HG03280 (cell line): ENCODE results near the gene HTR4.
"Not testable (repeated sequence)": the region's sequence is repeated elsewhere in the genome, so short reads cannot be mapped to it uniquely, and the experiment has no call there.

ENCODE experiments used
- ATAC-seq: cut with Tn5 transposase; IDR thresholded peaks from one replicate; pipeline ENCODE4 v1.9.1; 2021; ENCODE audit warnings: mild to moderate bottlenecking, moderate library complexity; ENCODE audit not compliant: unreplicated experiment

Gene HTR4

DNA sequence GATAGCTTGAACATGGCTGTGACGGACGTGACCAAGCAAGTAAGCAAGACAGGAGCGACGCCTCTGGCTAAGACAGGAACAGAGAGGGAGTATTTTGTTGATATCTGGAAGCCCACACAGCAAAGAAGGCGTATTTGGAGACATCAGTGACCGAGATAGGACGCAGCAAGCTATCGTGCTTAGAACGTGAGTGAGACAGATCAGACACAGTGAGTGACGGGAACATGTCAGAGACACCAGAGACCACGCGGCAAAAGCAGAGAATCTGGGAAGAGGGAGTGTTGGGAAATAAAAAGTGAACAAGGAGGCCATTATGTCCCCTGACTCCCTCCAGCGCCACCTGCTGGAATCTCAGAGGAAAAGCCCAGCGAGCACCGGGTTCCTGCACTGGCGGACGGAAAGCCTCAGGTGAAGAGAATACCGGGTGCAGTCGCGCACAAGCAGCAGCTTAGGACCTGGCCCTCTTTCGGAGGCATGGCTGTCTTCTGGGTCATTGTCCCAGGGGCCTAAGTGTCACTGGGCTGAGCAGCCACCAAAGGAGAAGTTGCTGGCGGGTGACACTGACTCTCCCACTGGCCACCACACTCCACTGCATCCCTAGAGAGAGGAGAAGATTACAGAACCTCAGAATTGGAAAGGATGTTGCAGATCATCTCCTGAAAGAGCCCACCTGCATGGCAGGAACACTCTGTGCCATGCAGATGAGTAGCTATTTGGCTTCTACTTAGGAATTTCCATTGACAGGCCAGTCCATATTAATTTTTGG lies 171.4 kb downstream of the HTR4 start:
- ATAC-seq = peak; percentile 92

DNA sequence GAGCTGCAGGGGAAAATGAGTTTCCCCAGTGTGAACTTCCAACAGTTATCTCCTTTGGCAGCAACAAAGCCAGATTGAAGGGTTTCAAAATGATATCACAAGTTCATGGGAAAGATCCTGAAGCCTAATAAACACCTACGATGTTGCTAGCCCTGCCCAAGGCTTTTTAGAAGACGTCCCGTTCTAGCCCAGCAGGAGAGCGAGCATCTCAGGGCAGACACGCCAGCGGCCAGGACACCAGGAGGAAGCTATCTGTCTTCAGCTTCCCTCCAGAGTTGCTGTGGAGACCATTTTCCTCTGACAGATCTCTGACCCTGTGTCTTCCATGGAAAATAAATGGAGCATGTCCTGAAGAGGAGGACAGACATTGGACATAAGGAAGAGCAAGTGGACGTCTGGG lies 172.1 kb downstream of the HTR4 start:
- no peak for ATAC-seq

DNA sequence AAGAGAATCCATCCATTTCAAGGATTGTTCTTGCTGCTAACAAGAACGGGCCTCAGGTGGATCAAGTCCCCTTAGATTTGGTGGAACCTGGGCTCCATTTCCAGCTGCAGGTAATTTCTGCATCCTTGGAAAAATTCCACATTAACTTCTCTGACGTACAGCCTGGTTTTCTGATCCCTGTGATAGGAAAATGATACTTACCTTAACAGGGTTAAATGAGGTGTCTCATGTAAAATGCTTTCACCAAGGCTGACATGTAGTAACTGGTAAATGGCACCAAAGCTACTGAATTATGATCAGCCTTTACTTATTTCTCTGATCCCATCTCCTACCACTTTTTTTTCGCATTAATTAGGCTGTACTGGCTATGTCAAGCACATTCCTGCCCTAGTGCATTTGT lies 176.9 kb downstream of the HTR4 start:
- no peak for ATAC-seq

DNA sequence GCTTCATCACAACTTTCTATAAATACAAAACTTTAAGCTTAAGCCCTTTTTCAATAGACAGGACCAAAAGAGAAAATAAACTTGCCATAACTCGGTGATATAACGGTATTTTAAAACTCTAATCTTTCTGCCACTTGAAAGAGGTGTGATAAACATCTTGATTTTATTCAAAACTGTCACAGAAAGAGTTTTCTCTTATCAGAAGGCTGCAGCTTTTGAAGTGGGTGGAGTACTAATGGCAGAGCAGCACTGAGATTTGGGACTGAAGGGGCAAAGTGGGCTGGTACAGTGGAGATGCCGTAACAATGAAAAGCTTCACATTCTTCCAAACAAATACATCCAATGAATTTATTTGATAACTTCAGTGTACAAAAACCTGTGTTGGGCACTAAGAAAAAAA lies 178.0 kb downstream of the HTR4 start:
- no peak for ATAC-seq

DNA sequence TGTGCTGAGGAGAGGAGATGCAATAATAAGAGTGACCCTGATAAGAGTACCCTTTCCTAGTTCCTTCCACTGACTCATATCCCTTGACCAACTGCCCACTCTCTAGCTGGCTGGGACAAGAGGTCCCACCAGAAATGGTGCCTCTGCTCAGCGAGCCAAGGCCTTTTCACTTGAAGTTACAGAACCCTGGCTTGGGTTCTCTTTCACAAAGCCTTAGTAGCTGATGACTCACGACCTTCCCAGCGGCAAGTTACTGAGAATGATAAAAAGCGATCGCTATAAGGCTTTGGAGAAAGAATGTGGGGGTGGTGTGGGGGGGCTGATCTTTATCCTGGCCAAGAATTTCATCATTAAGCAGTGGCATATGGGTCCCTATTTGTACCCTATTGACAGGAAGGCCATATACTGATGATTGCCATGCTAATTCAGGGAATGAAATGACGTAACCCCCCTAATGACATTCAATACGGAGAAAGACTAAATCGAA lies 180.3 kb downstream of the HTR4 start:
- no peak for ATAC-seq

DNA sequence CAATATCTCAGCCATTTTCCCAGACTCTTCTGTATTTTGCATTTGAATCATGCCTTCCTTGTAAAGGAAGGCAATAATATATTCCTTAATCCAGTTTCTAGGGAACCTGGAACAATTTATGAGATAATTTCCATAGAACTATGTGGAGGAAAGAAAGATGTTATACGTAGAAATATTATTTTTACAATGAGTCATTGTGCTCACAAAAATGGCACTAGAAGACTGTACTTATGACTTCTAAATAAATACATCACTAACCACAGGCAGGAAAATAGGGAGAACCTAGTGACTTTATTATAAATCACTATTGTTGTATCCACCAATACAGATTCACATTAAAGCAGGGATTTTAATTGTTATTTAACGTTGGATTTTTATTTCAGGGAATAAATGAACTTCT lies 182.9 kb downstream of the HTR4 start:
- ATAC-seq = no peak

DNA sequence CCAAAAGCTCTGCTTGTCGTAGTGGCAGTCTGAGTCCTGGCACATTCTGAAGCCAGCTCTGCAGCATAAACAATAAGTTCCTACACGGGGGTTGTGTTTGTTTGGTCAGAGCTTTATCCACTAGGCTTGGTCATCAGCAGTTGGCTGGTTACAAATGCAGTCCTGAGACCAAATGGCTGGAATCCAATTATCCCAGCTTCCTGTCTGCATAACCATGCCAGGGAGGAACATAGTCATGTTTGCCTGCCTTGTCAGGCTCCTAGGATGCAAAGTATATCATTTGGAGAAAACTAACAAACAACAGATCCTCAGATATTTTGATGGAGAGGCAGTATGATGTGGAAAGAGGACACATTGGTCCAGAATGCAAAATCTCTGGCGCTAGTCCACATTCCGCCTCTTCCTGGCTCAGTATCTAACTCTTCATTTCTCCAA lies 184.8 kb downstream of the HTR4 start:
- no peak for ATAC-seq

DNA sequence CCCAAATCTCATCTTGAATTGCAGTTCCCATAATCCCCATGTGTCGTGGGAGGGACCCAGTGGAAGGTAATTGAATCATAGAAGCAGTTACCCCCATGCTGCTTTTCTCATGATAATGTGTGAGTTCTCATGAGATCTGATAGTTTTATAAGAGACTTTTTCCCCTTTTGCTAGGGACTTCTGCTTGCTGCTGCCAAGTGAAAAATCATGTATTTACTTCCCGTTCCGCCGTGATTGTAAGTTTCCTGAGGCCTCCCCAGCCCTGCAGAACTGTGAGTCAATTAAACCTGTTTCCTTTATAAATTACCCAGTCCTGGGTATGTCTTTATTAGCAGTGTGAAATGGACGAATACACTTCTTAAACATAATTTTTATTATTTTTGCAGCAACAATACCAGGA lies 185.6 kb downstream of the HTR4 start:
- ATAC-seq = not testable (repeated sequence)

DNA sequence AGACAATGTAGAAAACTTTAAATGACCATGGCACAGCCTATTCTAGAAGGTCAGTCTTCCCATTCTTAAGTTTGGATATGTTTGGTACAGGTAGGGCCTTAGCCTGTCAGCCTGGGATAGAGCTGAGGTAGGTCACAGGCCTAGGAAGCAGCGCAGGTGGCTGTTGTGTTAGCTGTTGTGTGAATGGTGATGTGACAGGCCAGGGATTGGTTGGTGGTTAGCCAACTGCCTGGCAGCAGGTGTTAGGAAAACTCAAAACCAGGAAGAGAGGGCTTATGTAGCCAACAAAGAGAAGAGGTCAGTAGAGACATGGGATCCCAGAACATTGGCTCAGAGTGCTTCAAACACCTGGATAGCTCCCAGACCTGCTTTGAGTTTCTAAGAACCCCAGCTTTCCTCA lies 186.4 kb downstream of the HTR4 start:
- ATAC-seq = no peak

DNA sequence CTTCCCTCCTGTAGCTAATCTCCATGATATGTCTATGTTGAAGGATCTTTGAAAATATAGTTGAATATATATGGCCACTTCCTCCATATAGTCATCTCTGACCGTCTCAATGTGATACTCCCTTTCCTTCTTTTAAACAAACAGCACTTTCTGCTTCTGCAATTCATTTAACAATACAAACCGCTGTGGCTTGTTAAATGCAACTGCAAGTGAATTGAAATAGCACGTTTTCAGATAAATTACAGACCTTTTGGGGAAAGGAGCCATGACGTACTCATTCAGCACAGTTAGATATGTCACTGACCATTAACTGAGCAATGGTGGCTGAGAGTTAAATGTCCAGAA lies 188.1 kb downstream of the HTR4 start:
- ATAC-seq = no peak

DNA sequence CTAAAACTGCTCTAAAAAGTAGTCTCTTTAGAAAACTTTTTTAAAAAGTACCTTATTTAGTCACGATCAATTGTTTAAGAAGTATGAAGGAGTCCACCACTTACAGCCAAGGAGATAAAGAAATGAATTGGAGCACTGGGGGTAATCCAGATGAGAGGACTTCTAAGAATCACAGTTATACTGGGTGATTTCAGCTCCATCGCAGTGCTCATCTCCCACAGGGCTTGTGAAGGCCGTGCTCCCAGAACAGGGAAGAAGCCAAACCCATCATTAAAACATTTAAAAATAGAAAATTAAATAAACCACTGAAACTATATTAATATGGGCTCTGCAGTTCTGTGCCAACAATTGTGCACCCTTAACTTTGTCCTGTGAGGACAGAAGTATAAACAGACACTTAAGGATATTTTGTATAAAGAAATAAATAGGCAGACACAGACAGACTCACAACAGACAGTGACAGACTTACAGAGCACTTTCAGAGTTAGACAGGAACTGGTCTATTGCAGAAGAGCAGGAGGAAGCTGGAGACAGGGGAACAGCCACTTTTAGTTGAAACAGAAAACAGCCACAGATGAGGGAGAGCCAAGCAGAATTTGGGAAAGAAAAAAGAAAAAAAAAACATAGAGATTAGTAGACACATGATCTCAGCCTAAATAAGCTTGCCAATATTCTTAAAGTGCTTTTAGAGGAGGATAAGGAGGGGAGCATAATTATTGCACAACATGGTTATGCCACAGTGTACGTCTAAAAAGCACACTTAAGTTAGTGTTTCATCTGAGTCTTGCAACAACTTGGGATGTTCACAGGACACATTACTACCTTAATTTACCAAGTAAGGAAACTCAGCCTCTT lies 188.7 kb downstream of the HTR4 start:
- no peak for ATAC-seq

DNA sequence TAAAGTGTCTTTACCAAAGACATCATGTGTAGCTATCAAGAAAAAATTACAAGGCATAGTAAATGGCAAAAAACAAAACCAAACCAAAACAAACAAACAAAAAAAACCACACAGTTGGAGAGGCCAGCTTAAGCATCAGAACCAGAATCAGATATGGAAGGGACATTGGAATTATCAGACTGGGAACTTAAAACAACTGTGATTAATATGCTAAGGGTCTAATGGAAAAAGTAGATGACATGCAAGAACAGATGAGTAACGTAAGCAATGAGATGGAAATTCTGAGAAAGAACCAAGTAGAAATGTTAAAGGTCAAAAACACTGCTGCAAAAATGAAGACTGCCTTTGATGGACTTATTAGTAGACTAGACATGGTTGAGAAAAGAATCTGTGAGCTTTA lies 194.7 kb downstream of the HTR4 start:
- no peak for ATAC-seq

DNA sequence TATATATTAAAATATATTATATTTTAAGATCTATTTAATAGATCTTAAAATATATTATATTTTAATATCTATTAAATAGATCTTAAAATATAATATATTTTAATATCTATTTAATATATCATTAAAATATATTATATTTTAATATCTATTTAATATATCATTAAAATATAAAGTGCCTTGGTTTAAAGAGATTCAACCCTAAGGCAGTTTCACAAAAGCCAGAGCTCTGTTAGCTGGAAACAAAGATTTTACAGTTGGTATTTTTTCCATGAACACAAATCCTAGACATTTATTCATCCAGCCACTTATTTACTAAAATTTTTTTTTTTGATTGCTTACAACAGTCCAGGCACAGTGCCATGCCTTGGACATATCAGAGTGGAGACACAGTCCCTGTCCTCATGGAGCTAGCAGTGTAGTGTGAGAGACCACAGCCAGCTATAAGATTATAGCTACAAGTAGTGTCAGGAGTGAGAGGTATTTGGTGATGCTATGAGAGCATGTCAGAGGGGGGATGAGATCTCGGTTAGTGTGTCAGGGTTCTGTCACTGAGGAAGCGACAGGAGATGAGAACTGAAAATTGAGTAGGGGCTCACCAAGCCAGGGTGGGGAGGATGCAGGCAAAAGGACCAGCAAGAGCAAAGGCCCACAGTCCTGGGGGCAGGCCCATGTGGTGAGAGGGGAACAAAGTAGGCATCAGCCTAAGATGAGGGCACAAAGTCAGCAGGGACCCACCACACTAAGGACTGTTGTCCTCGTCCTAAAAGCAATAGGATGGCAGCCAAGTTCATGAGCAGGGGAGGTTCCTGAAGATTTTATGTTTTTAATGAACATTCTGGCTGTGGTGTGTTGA lies 196.1 kb downstream of the HTR4 start:
- ATAC-seq = no peak

DNA sequence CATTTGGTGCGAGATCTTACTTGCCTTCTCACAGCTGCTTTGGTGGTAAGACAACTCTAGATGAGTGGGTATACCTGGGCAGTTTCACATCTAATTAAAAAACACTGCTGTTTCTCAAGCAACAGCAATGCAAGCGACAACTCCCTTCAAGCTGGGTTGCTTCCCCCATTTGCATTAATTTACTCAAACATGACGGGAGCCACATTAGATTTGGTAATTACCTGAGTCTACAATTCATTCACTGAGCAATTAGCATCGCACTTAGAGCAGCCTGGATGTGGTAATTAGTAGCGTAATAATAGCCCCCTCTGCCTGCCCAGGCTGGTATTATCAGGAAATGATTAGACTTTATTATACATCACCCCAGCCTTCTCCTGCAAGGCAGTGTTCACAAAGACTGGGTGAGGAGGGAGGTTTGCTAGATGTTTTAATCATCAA lies 197.1 kb downstream of the HTR4 start:
- peak; percentile 62 for ATAC-seq

DNA sequence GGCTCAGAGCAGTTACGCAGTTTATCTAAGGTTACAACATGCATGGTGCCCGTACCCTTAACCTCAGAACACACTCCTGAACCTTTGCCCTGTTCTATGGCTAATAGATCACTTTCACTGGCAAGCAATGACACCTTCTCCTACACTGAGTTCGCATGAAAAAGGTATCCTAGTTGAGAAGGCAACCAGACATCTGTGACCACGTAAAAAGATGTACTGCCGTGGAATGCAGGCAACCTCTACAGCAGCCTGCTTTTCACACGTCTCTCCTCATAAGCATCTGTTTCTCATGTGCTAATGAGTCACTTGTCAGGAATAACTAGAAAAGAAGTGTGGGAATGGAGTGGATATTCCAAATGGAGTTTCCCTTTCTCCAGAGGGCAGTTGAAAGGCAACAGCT lies 199.1 kb downstream of the HTR4 start:
- no peak for ATAC-seq

DNA sequence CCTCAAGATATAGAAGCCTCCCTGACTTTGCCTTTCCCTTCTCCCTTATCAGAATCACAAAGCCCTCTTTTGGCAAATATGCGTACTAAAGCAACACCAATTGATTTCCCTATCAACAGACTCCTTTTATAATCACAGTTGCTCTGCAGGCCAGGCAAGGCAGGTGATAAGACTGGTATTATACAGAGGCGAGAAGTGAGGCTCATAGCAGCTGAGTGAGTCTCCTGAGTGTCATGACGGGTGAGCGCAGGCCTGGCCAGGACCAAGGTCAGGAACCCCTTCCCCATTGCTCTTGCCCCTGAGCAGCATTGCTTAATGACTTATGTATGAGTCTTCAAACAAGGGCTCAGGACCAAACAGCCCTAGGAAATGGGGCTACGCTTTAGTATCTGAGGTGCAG lies 199.8 kb downstream of the HTR4 start:
- ATAC-seq = no peak

DNA sequence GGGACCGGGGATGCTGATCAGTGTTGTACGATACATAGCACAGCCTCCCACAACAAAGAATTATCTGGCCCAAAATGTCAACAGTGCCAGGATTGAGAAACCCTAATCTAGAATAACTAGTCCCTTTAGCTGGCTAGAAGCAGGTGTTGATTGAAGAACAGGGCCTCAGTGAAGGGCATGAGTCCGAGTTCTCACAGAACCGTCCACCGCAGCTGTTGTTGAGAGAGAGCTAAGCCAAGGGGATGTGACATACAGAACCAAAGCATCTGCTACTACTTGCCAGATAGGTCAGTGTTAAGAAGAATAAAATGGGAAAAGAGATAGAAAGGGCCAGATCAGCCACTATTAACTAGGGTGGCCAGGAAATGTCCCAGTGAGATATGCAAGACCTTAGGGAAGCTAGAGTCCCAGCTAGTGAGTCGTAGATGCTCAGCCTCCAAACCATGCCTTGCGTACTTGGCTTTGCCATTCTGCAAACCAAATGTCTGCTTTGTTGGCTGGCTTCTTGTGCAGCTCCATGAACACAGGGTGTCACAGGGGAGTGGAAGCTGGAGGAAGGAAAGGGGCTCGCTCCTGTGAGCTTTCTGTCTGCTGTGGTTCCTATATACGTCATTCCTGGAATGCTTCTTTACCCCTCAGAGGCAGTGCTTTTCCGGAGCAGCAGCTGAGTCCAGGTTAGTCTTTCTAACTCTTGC lies 201.7 kb downstream of the HTR4 start:
- no peak for ATAC-seq

DNA sequence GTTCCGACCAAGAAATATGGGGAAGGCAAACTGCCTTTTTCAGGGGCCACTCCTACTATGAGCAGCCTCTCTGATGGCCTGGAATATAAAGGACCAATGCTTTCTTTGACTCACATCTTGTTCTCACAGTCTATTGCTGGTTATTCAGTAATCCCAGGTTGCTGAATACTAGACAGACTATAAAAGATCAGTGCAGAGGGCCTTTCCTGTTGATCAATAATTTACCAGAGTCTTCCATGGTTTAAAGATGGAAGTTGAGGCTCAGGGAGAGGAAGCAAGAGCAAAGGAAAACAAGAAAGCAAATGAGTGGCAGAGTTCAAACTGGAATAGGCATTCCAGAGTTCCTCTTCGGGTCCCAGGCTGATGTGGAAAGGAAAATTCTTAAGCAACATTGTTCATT lies 207.7 kb downstream of the HTR4 start:
- no peak for ATAC-seq

DNA sequence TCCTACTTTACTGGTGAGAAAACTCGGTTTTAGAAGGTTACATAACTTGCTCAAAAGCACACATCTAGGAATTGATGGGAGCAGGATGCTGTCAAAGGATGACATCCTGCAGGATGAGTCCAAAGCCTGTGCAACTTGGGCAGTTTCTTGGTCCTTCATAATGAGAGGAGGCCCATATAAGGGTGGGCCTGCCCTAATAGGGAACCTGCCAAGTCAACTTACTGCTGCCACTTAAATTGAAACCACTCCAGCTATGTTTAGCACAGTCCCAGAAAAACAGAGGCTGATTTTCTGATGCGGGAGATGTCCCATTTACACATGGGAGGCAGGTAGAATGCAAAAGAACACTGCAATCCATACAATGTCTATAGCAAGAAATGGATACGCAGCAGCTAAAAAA lies 208.7 kb downstream of the HTR4 start:
- ATAC-seq = no peak

DNA sequence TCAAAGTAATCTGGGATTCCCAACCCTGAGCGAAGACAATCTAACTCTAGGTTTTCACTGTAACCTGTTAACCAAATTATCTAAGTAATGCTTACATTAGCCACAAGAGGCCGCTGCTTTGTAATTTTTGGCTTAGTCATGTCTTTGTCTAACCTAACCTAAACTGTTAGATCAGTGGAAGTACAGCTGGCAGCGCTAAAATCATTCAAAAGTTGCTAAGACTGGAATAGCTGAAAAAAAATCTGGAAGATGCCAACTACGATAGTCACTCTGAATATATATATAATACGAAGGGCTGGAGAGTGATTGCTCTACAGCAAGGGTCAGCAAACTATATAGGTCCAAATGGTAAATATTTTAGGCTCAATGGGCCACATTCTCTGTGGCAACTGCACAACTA lies 210.3 kb downstream of the HTR4 start:
- ATAC-seq = peak; percentile 92

DNA sequence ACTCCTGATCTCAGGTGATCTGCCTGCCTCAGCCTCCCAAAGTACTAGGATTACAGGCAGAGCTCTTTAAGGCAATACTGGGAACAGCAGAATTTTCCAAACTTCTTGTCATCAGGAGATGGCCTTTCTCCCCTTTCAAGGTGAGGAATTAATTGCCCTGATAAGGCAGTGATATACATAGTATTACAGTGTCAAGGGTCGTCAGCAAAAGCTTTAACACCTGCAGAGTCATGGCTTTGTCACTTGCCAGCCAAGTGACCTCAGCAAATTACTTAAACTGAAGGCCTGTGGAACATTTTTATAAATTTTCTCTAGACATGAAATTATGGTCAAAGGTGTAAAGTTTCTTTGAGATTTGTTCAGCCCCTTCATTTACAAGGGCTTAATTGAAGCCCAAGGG lies 211.1 kb downstream of the HTR4 start:
- ATAC-seq = no peak
